SK-N-SH treated with all-trans-retinoic acid at 6 μM for 48 hours (cell line): ENCODE results near the gene PRKCB.

Experiments used
- ARNTL ChIP-seq: fragments of 450-650 bp; formaldehyde crosslinking; IDR thresholded peaks from 2 replicates; pipeline ENCODE4 v1.5.0; 2020; ENCODE audit warnings: low read depth, mild to moderate bottlenecking, moderate library complexity, borderline replicate concordance
- CREB5 ChIP-seq: fragments of 250-450 bp; sonication (Bioruptor Pico); IDR thresholded peaks from 2 replicates; pipeline ENCODE4 v1.5.1; 2020; ENCODE audit warnings: low read depth, mild to moderate bottlenecking, moderate library complexity
- CSRNP3 ChIP-seq: fragments of 250-450 bp; sonication (Bioruptor Pico); IDR thresholded peaks from 2 replicates; pipeline ENCODE4 v1.5.1; 2021; ENCODE audit warnings: mild to moderate bottlenecking, moderate library complexity
- ESRRG ChIP-seq: fragments of 250-450 bp; sonication (Bioruptor Pico); IDR thresholded peaks from 2 replicates; pipeline ENCODE4 v1.6.1; 2021; ENCODE audit warnings: mild to moderate bottlenecking
- OSR1 ChIP-seq: fragments of 250-450 bp; sonication (Bioruptor Pico); IDR thresholded peaks from 2 replicates; pipeline ENCODE4 v1.8.0; 2022; ENCODE audit warnings: moderate library complexity, mild to moderate bottlenecking, inconsistent platforms
- TOX ChIP-seq: fragments of 250-450 bp; sonication (Bioruptor Pico); IDR thresholded peaks from 2 replicates; pipeline ENCODE4 v1.8.0; 2021; ENCODE audit warnings: mild to moderate bottlenecking, moderate library complexity, borderline replicate concordance
- TSHZ2 ChIP-seq: fragments of 250-450 bp; sonication (Bioruptor Pico); IDR thresholded peaks from 2 replicates; pipeline ENCODE4 v1.5.0; 2020; ENCODE audit warnings: mild to moderate bottlenecking, moderate library complexity
- ZFP3 ChIP-seq: fragments of 250-450 bp; sonication (Bioruptor Pico); IDR thresholded peaks from 2 replicates; pipeline ENCODE4 v1.5.0; 2020; ENCODE audit warnings: mild to moderate bottlenecking, moderate library complexity
- ZNF8 ChIP-seq: fragments of 450-650 bp; formaldehyde crosslinking; IDR thresholded peaks from 2 replicates; pipeline ENCODE4 v1.5.0; 2020; ENCODE audit warnings: mild to moderate bottlenecking, moderate library complexity

GRCh38 chr16:24218299-24218698, 382.5 kb downstream of the PRKCB start:
- TF ChIP-seq TSHZ2 (CRISPR knock-in tag) (no peak), ZNF8 (CRISPR knock-in tag) (no peak), ARNTL (CRISPR knock-in tag) (no peak), TOX (CRISPR knock-in tag) (no peak), OSR1 (CRISPR knock-in tag) (no peak), ESRRG (no peak), CREB5 (CRISPR knock-in tag) (no peak), CSRNP3 (CRISPR knock-in tag) (no peak), ZFP3 (no peak)
